Stimulated activated CD8-positive, alpha-beta memory T cell treated with anti-CD3 and anti-CD28 coated beads, Interleukin-4, amount 100 ng/mL, for 1 hour (primary cell): Measurements from ENCODE around the gene FBLN1.
"Not testable (repeated sequence)": the region's sequence is repeated elsewhere in the genome, so short reads cannot be mapped to it uniquely, and the experiment has no call there.

Experiments used
- DNase-seq, 2 donors: peaks; one replicate each; pipeline ENCODE4 v3.0.0-alpha.2; 2020; ENCODE audit warnings: low read depth in 2 of 2, low spot score in 1 of 2

The FBLN1 gene

DNA sequence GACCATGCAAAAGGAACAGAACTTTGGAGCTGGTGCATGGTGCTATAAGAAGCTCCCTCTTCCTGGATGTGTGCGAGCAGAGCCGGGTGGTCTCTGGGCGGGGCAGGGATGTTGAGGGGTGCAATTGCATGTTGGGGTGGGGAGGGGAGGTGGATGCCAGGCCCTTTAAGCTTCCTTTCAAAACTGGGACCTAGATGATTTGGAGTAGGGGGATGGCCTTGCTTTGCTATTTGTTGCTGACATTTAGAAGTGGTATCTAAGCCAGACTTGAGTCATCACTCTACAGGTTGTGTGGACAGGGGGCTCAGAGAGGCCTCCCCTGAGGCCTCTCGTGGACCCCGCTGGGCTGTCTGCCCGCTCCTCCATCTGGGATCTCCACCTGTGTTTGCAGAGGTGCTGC lies 24.8 kb downstream of the FBLN1 start:
- no peak for DNase-seq

DNA sequence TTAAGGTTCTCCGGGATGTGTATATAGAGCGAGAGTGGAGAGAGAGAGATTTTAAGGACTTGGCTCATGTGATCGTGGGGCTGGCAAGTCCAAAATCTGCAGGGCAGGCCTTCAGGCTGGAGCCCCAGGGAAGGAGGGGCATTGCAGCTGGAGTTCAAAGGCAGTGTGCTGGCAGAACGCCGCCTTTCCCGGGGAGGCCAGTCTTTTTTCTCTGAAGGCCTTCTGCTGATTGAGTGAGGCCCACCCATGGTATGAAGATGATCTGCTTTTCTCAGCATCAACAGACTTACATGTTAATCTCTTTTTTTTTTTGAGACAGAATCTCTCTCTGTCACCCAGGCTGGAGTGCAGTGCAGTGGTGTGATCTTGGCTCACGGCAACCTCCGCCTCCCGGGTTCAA lies 25.4 kb downstream of the FBLN1 start:
- DNase-seq = no peak

DNA sequence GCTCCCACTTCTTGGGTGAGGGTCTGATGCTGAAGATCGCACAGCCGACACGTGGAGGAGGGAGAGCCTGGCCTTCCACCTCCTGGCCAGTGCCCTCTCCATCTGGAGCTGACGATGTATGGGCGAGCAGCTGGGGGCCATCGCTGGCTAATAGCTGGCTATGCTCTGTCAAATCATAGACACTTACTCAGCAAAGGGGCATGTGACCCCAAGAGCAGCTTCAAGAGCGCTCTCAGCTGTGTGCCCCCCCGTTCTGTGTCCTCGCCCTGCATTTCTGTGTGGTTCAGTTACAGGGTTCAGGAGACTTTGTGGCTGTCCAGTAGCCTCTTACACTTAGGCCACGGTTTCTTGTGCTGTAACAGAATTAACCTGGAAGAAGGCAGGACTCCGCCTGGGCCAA lies 26.4 kb downstream of the FBLN1 start:
- DNase-seq = no peak

DNA sequence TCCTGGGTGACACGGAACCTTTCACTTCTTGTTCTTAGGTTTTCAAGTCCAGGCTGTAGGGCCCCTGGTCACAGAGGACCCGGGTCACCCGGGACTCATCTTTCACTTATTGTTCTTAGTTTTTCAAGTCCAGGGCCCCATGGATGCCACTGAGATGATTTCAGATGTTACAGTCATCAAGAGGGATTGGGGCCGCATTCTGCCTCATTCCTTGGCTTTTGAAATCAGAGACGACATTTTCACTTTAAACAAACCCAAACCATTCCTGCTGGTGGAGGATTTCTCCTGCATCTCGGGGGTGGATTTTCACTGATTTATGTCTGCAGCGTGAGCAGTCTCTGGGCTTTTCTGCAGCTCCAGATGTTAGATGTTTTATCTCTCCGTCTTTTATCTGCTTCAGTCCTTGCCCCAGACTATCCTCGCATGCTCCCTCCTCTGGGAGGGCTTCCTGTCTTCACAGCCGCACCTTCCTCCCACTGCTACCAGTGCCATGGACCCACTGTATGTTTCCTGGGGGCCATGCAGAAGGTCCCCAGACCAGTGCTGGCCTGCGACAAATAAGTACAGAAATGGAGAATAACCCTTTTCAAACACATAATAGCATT lies 27.4 kb downstream of the FBLN1 start:
- DNase-seq = no peak

DNA sequence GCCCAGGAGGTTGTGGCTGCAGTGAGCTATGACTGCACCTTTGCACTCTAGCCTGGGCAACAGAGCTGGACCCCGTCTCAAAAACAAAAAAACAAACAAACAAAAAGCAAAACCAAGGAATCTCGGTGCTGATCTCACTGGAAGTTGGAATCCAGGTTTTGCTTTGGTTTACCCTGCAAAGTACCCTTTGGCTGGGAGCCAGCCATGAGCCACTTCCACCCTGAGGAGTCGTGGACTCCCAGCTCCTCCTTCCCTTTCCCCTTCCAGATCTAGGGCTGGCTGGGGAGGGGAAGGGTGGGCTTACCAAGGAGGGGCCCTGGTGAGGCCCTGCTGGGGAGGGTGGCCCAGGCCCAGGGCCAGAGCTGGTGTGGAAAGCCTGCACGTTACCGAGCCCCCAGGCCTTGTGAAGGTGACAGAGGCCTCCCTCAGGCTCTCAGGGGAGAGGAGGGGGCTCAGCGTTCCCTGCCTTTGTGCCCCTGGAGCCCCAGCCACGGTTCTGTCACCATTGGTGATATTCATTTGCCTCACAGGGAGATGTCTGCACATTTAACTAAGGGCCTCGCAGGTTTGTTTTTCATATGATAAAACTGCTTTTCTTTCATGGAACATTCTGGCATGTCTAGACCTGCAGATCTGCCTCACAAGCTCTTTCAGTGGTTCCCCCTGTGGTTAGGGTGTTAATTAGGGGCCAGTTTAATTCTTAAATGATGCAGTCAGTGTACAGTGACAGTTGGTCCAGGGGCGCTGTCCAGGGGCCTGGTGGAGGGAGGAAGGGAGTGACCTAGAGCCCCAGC lies 29.0 kb downstream of the FBLN1 start:
- DNase-seq = no peak

DNA sequence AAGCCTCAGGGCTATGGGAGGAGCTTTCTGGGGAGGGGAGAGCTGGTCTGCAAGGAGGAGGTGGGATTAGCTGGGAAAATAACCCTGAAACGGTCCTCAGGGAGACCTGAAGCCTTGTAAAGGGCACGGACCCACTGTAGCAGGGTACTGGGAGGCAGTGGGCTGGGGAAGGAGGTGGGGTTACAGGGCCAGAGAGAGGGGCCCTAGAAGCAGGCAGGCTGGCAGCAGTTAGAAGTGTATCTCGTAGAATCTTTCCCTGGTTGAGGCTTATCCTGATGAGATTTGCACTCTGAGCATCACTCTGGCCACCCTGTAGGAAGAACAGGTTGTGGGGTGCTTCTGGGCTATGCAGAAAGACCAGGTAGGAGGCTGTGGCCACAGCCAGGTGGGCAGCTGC lies 29.6 kb downstream of the FBLN1 start:
- DNase-seq = no peak

DNA sequence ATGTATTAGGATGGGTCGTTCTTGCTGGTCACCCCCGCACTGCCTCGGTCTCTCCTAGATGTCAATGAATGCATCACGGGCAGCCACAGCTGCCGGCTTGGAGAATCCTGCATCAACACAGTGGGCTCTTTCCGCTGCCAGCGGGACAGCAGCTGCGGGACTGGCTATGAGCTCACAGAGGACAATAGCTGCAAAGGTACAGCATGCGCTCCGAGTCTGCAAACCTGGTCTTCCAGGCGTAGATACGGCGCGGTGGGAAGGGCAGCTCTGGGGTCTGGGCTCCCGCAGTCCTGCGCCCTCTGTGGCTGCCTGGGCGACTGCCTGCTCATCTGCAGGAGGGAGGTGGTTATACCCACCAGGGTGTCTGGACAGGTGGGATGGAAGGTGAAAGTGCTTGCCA lies 31.0 kb downstream of the FBLN1 start:
- DNase-seq = no peak

DNA sequence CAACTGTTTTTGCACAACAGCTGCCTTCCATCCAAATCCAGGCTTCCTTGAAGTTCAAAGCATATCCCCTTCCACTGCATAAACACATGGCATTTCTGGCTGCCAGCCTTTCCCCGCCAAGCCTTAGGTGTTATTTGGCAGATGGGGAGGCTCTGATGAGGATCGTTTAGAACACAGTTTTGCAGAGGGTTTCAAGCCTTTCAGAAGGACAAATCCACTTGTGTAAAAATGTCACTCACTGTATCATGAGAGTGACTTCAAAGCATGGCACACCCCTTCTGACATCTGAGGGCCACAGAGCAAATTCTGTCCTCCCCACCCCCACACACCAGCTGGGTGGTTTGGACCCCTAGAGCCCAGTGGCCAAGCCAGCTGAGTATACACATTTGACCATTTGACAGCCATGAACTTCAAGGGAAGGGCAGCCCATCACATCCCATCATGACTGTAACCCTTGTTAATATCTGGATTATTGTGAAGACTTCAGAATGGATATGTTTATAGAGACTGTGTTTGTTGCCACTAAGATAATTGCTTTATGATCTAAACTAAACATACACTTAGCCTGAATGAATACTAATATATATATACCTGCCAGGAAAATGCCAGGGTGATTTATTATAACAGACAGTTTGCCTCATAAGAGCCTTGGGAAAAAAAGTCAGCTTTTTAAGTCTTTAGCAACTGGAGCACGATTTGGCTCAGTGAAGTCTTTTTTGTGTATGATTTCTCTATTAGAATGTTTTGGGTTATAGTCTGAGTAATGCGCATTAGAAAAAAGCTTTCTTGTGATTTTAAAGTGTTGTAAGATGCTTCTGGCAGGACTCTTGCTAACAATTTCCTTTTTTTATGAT lies 31.9 kb downstream of the FBLN1 start:
- DNase-seq = no peak

DNA sequence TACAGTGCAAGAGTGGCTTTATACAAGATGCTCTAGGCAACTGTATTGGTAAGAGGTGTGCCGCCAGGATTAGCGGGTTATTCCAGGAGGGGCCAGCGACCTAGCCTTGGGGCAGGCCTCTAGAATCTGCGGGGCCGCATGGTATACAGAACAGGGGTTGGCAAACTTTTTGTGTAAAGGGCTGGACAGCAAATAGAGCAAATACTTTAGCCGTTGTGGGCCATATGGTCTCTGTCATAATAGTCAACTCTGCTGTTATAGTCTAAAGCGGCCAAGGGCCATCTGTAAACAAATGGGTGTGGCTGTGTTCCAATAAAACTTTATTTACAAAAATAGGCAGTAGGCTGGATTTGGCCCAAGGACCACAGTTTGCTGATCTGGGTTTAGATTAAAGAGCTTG lies 32.6 kb downstream of the FBLN1 start:
- no peak for DNase-seq

DNA sequence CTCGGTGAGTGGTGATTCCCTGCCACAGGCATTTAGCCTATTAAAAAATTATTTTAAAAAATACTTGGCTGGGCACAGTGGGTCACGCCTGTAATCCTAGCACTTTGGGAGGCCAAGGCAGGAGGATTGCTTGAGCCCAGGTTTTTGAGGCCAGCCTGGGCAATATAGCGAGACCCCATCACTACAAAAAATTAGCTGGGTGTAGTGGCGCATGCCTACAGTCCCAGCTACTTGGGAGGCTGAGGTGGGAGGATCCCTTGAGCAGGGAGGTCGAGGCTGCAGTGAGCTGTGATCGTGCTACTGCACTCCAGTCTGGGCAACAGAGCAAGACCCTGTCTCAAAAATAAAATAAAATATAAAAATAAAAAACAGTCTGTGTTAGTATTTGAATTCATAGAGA lies 33.2 kb downstream of the FBLN1 start:
- not testable (repeated sequence) for DNase-seq

DNA sequence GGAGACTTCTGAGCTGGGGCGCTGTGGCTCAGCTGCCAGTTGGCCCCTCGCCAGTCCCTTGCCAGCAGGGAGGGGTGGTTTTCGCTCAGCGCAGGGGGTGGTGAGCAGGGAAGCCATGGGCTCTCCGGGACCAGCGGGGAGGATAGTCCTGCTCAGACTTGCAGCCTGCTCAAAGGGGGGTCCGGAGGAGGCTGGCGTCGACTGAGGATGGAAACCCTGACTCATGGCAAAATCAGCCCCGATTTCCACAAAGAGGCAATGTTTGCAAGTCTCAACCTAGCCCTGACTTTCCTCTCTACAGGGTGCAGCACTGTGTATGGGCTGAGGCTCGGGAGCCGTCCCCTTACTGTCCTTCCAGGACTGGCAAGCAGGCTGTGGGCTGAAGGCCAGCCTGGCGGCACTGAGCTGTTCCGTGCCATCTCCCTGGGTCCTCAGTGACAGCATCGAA lies 35.1 kb downstream of the FBLN1 start:
- DNase-seq = no peak

DNA sequence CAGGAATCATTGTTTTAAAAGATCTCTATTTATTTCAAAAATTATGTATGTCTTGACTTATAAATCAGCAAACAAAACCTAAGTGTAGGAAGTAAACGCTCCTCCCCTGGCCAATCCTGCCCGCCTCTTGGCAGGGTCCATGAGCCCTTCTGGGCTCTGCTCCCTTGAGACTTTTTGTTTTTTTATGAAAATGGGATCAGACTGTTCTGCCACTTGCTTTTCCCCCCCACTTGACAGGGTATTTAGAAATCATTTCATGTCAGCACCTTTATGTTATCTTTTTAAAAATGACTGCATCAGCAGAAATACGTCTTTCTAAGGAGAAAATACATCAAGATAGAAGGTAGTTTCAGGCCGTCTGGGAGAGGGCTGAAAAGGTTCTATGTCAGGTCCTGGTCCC lies 35.6 kb downstream of the FBLN1 start:
- DNase-seq = no peak

DNA sequence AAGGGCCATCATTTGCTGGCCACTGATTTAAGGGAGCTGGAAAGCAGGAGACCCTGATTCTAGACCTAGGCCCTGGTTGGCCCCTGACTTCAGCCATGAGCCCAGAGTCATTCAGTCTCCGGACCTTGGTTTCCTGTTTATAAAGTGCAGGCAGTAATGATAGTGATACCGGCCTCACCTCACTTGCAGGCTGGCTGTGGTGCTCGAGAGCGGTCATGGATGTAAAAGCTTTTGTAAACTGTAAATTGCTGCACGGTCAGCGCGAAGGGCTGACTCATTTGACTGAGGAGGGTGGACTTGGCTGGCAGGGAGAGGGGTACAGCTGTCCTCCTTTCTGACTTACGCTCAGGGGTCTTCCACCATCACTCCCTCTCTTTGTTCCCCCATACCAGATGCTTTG lies 37.4 kb downstream of the FBLN1 start:
- DNase-seq = no peak

DNA sequence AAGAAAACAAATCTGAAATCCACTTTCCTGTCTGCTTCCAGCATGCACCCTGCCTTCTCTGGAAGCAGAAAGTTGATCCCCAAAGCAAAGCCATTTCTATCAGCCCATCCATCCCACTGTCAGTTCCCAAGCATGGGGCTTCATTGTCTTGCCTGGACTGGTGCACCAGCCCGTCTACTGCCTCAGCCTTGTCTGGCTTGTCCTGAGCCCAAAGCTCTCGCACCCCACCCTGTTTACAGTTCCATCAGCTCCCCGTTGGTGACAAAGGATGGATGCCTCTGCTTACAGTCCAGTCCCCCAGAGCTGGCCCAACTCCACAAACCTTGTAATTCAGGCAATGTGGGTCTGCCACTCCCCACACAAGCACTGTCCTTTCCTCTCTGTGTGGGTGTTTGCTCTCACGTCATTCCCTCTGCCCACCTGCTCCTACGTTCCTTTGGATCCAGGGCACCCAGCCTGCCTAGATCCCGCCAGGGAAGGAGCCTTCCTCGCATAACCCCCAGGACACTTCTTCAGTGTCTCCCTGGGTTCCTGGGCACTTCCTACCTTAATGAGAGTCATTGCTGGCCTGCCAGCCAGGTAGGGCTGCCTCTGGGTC lies 38.8 kb downstream of the FBLN1 start:
- DNase-seq = no peak

DNA sequence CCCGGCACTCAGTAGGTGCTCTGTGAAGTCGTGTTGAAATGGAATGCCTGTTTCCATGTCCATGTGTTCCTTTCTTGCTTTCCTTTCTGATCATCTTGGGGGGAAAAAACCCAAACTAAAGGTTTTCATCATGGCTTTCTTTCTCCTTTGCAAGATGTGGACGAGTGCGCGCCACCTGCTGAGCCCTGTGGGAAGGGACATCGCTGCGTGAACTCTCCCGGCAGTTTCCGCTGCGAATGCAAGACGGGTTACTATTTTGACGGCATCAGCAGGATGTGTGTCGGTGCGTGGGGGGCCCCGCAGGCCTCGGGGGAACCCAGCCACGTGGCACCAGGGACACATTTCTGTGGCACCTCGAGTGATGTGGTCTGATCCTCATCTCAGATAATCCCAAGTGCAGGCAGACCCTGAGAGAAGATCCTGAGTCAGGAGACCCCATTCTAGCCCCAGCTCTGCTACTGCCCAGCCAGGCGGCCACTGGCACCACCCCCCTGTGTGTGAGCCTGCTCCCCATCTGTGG lies 39.4 kb downstream of the FBLN1 start:
- DNase-seq = no peak

DNA sequence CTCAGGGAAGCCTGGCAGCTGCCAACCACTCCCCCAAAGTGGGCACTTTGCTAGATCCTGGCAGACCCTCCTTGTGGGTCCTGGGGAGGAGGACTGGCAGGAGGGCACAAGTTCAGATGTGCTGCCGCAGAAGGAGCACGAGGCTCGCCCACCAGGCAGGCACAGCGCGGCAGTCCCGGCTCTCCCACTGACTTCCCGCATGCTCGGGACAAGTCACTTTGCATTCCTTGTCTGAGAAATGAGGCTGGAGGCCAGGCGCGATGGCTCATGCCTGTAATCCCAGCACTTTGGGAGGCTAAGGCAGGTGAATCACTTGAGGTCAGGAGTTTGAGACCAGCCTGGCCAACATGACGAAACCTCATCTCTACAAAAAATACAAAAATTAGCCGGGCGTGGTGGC lies 40.1 kb downstream of the FBLN1 start:
- not testable (repeated sequence) for DNase-seq

DNA sequence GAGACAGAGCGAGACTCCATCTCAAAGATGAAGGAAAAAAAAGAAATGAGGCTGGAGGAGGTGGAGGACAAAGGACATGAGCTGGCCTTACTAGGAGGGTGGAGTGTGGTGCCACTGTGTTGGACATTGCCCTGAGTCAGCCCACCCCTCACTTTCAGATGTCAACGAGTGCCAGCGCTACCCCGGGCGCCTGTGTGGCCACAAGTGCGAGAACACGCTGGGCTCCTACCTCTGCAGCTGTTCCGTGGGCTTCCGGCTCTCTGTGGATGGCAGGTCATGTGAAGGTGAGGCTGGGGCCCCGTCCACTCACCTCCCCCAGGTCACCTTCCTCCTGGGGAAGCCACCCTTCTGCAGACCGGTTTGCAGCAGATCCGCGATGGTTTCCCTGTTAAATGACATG lies 40.6 kb downstream of the FBLN1 start:
- no peak for DNase-seq

DNA sequence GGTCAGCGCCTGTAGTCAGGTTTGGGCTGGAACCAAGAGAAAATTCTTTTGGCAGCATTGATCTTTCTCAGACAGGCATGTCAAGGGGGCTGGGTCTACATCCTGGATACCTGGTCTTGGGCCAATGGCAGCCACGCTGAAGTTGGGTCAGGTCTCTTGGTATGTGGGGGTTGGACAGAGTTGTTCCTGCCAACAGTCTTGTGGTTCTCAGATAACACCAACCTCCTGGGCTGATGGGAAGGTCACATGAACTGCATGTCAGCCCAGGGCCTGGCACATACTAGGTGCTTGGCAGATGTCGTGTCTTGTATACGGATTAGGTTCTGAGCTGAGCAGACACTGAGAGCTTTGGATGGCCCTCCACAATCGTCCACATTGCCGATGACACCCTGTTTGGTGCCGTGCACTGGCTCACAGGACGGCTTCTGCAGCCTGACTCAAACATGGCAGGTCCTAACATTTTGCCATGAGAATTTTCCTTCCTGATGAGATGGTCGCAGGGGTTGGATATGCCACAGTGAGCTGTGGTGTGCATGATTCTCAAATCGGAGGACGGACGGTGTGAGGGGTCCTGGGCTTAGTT lies 42.0 kb downstream of the FBLN1 start:
- DNase-seq = no peak

DNA sequence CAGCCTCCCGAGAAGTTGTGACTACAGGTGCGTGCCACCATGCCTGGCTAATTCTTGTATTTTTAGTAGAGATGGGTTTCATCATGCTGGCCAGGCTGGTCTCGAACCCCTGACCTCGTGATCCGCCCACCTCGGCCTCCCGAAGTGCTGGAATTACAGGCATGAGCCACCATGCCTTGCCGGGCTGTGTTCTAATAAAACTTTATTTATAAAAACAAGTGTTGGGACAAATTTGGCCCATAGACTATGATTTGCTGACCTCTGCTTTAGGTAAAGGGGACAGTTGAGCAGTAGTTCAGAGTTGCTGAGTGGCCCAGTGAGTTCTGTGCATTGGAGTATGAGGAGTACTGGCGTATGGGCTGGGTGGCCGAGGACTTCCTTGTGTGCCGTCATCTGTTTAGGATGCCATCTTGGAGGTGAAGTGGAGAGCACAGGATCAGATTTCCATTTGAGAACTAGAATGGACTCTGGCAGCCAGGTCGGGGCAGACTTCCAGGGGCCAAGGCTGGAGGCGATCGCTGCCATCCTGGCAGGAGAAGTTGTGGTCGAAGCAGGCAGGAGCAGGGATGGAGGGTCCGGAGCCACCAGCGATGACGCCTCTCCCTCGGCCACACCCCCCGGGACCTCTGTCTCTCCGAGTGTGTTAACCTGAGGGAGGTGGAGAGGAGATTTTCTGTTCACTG lies 43.8 kb downstream of the FBLN1 start:
- DNase-seq = no peak

DNA sequence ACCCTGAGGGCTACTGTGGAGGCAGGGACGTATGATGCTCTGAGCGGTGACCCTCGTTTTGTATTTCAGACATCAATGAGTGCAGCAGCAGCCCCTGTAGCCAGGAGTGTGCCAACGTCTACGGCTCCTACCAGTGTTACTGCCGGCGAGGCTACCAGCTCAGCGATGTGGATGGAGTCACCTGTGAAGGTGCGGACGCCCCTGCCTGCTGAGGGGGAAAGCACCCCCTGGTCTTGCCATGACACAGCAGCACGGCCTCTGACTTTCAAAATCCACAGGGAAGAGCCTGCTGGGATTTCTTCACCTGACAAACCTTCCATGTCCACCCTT lies 44.3 kb downstream of the FBLN1 start:
- no peak for DNase-seq

DNA sequence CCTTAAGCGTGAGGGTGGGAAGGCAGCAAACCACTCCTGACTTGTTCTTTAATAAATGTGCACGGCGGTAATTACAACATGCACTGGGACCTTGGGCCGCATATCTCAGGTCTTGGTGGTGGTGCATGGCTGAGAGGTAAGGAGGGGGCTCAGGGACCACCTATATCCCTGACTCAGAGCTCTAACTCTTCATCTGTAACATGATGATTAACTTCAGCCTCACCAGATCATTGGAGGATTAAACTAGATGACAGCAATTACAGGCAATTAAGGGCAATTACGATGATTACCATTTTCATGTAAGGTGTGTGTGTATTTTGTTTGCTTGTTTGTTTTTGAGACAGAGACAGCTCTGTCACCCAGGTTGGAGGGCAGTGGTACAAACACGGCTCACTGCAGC lies 45.0 kb downstream of the FBLN1 start:
- DNase-seq = no peak
